DND-41 (cell line): ENCODE data around the gene NAPEPLD.

ENCODE experiments used
- EZH2 ChIP-seq: IDR thresholded peaks from 3 replicates; pipeline ENCODE4 v1.6.1; 2012; ENCODE audit warnings: borderline replicate concordance, low read depth, mild to moderate bottlenecking, moderate library complexity, low read length, inconsistent platforms; ENCODE audit not compliant: severe bottlenecking
- TF ChIP-seq, protein P1 (sequence below): IDR thresholded peaks from 2 replicates; pipeline ENCODE4 v1.5.1; 2012; ENCODE audit warnings: borderline replicate concordance, low read length, moderate library complexity, mild to moderate bottlenecking; ENCODE audit not compliant: poor library complexity, severe bottlenecking; ENCODE audit errors: extremely low read depth

DNA sequence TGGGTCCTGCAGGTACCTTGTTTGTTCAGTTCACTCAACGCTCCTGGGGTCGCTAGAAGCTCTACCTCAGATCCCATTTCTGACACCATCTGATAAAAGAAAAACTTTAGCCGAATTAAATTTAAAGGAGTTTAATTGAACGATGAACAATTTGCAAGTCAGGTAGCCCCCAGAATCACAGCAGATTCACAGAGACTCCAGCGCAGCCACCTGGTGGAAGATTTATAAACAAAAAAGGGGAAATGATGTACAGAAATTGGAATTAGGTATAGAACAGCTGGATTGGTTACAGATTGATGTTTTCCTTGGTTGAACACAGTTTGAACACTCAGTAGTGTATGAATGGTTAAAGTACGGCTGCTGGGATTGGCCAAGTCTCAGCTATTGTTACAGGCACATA is 97.4 kb downstream of the NAPEPLD start:
- TF ChIP-seq, protein P1, sequence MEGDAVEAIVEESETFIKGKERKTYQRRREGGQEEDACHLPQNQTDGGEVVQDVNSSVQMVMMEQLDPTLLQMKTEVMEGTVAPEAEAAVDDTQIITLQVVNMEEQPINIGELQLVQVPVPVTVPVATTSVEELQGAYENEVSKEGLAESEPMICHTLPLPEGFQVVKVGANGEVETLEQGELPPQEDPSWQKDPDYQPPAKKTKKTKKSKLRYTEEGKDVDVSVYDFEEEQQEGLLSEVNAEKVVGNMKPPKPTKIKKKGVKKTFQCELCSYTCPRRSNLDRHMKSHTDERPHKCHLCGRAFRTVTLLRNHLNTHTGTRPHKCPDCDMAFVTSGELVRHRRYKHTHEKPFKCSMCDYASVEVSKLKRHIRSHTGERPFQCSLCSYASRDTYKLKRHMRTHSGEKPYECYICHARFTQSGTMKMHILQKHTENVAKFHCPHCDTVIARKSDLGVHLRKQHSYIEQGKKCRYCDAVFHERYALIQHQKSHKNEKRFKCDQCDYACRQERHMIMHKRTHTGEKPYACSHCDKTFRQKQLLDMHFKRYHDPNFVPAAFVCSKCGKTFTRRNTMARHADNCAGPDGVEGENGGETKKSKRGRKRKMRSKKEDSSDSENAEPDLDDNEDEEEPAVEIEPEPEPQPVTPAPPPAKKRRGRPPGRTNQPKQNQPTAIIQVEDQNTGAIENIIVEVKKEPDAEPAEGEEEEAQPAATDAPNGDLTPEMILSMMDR, result no peak
- TF ChIP-seq EZH2, result no peak
